Vagina (tissue), 2 donors: ENCODE results near the gene TICAM1.

ENCODE experiments used
- POLR2A ChIP-seq, 2 donors: fragments of 450-650 bp; IDR thresholded peaks; one replicate each; pipeline ENCODE4 v1.6.1; 2017; ENCODE audit warnings: antibody characterized with exemption in 2 of 2, mild to moderate bottlenecking in 2 of 2, moderate library complexity in 2 of 2
- TF ChIP-seq, protein P1 (sequence below), 3 experiments: fragments of 450-650 bp in 2 of 3; fragments of 200-600 bp in 1 of 3; sonication (generic) in 1 of 3; IDR thresholded peaks; one replicate each; pipeline ENCODE4 v1.5.1; 2017 to 2019; ENCODE audit warnings: antibody characterized with exemption in 3 of 3, mild to moderate bottlenecking in 2 of 3, moderate library complexity in 2 of 3

- TF ChIP-seq, protein P1, sequence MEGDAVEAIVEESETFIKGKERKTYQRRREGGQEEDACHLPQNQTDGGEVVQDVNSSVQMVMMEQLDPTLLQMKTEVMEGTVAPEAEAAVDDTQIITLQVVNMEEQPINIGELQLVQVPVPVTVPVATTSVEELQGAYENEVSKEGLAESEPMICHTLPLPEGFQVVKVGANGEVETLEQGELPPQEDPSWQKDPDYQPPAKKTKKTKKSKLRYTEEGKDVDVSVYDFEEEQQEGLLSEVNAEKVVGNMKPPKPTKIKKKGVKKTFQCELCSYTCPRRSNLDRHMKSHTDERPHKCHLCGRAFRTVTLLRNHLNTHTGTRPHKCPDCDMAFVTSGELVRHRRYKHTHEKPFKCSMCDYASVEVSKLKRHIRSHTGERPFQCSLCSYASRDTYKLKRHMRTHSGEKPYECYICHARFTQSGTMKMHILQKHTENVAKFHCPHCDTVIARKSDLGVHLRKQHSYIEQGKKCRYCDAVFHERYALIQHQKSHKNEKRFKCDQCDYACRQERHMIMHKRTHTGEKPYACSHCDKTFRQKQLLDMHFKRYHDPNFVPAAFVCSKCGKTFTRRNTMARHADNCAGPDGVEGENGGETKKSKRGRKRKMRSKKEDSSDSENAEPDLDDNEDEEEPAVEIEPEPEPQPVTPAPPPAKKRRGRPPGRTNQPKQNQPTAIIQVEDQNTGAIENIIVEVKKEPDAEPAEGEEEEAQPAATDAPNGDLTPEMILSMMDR (IDR thresholded peaks at IDR 0.05): no peak
- no peak for TF ChIP-seq POLR2A (IDR thresholded peaks at IDR 0.05)
Observed at GRCh38 chr19:4816202-4816949, 15.1 kb downstream of the TICAM1 start.
